CD14-positive monocyte (primary cell): ENCODE data around the gene SLC38A2. TPM values are rescaled to one million over a fixed set of nuclear protein-coding genes. Genes with fewer than 3 reads are reported as not detected.

ENCODE experiments used
- DNase-seq, 3 donors: peaks; one replicate each; pipeline ENCODE4 v3.0.0-alpha.2; 2011 to 2022
- H2AFZ ChIP-seq: 2 replicates; pipeline ENCODE4 v1.6.0; 2012; ENCODE audit warnings: mild to moderate bottlenecking, low read depth, low read length, inconsistent platforms; ENCODE audit not compliant: insufficient read depth, poor library complexity, severe bottlenecking
- H3K27ac ChIP-seq, 2 donors: 1 replicate in 1 of 2; 2 replicates in 1 of 2; pipeline ENCODE4 v1.5.1; 2012 to 2013; ENCODE audit warnings: low read length in 2 of 2, control low read depth in 1 of 2, inconsistent platforms in 1 of 2, low read depth in 1 of 2, mild to moderate bottlenecking in 1 of 2
- H3K27me3 ChIP-seq, 2 donors: one replicate each; pipeline versions ENCODE4 v1.6.0 to v1.6.1; 2011 to 2013; ENCODE audit warnings: low read length in 2 of 2; ENCODE audit not compliant: control insufficient read depth in 2 of 2, insufficient read depth in 2 of 2
- H3K36me3 ChIP-seq, 2 donors: replicated peaks in 1 of 2; 1 replicate in 1 of 2; 2 replicates in 1 of 2; pipeline versions ENCODE4 v1.5.1 to v1.6.1; 2012 to 2013; ENCODE audit warnings: low read length in 2 of 2, control low read depth in 1 of 2, inconsistent platforms in 1 of 2, mild to moderate bottlenecking in 1 of 2; ENCODE audit not compliant: insufficient read depth in 2 of 2, control insufficient read depth in 1 of 2
- H3K4me1 ChIP-seq, 2 donors: 1 replicate in 1 of 2; 2 replicates in 1 of 2; pipeline versions ENCODE4 v1.5.1 to v1.6.1; 2012 to 2013; ENCODE audit warnings: low read length in 2 of 2, control low read depth in 1 of 2, inconsistent platforms in 1 of 2, mild to moderate bottlenecking in 1 of 2, moderate library complexity in 1 of 2; ENCODE audit not compliant: insufficient read depth in 2 of 2, control insufficient read depth in 1 of 2
- H3K4me2 ChIP-seq: replicated peaks from 2 replicates; pipeline ENCODE3; 2012; ENCODE audit warnings: low read length, moderate library complexity, mild to moderate bottlenecking; ENCODE audit not compliant: poor library complexity, severe bottlenecking; ENCODE audit errors: extremely low read depth
- H3K4me3 ChIP-seq, 3 experiments: fragments of 200-600 bp in 1 of 3; sonication (generic) in 1 of 3; replicated peaks in 1 of 3; 1 replicate in 2 of 3; 2 replicates in 1 of 3; pipeline ENCODE4 v1.5.1; 2011 to 2013; ENCODE audit warnings: low read length in 3 of 3, mild to moderate bottlenecking in 3 of 3, control low read depth in 2 of 3, low read depth in 2 of 3, inconsistent platforms in 1 of 3, moderate library complexity in 1 of 3
- H3K79me2 ChIP-seq: 2 replicates; pipeline ENCODE4 v1.6.0; 2012; ENCODE audit warnings: mild to moderate bottlenecking, control low read depth, inconsistent platforms, low read length, moderate library complexity; ENCODE audit not compliant: insufficient read depth
- H3K9ac ChIP-seq: 2 replicates; pipeline ENCODE4 v1.6.0; 2017; ENCODE audit warnings: low read length, mild to moderate bottlenecking; ENCODE audit not compliant: insufficient read depth, poor library complexity, severe bottlenecking
- H3K9me3 ChIP-seq, 2 donors: replicated peaks in 1 of 2; 1 replicate in 1 of 2; 2 replicates in 1 of 2; pipeline versions ENCODE4 v1.5.1 to v1.6.1; 2012 to 2013; ENCODE audit warnings: low read length in 2 of 2, control low read depth in 1 of 2; ENCODE audit not compliant: control insufficient read depth in 1 of 2, insufficient read depth in 1 of 2
- H4K20me1 ChIP-seq: 2 replicates; pipeline ENCODE4 v1.6.0; 2012; ENCODE audit warnings: mild to moderate bottlenecking, low read length, control low read depth, moderate library complexity; ENCODE audit not compliant: insufficient read depth
- H3K27ac Mint-ChIP-seq, 7 donors: one replicate each; pipeline ENCODE4 v1.8.0; 2020; ENCODE audit warnings: mild to moderate bottlenecking in 7 of 7, mixed read lengths in 7 of 7, moderate library complexity in 6 of 7, inconsistent platforms in 2 of 7
- H3K27me3 Mint-ChIP-seq, 3 donors: one replicate each; pipeline ENCODE4 v1.8.0; 2021 to 2022; ENCODE audit warnings: low read depth in 3 of 3, mild to moderate bottlenecking in 3 of 3, mixed read lengths in 3 of 3, moderate library complexity in 3 of 3, inconsistent platforms in 1 of 3
- H3K36me3 Mint-ChIP-seq, 2 donors: one replicate each; pipeline ENCODE4 v1.8.0; 2020; ENCODE audit warnings: mixed read lengths in 2 of 2, inconsistent platforms in 1 of 2, mild to moderate bottlenecking in 1 of 2
- H3K4me1 Mint-ChIP-seq: one replicate; pipeline ENCODE4 v1.8.0; 2020; ENCODE audit warnings: mild to moderate bottlenecking, mixed read lengths
- H3K4me3 Mint-ChIP-seq, 2 donors: one replicate each; pipeline ENCODE4 v1.8.0; 2020; ENCODE audit warnings: mild to moderate bottlenecking in 2 of 2, mixed read lengths in 2 of 2, moderate library complexity in 1 of 2
- H3K9me3 Mint-ChIP-seq, 7 donors: one replicate each; pipeline ENCODE4 v1.8.0; 2020 to 2022; ENCODE audit warnings: mixed read lengths in 7 of 7, mild to moderate bottlenecking in 6 of 7, moderate library complexity in 6 of 7, inconsistent platforms in 2 of 7
- WGBS: methylation state at CpG from one replicate; pipeline ENCODE4 v1.1.5; 2013; ENCODE audit warnings: missing lambda C conversion rate; ENCODE audit not compliant: insufficient coverage; 5-methylcytosine and 5-hydroxymethylcytosine counted together
- intact Hi-C, 2 donors: fragments of 100-400 bp; cut with micrococcal nuclease; formaldehyde crosslinking; loops; one replicate each; pipeline versions ENCODE4 v1.15.0 to v1.15.1; 2023
- polyA plus RNA-seq, 3 donors: library from polyadenylated mRNA; depleted of rRNA in 1 of 3; unstranded in 2 of 3; stranded (reverse) in 1 of 3; fragments of 300-500 nt in 2 of 3; fragments of >200 nt in 1 of 3; fragmentation: Illumina TruSeq in 2 of 3; gene quantifications; 1 replicate in 2 of 3; 2 replicates in 1 of 3; pipeline ENCODE4 v1.2.3, GENCODE V29; 2012 to 2021
- TF ChIP-seq, protein P1 (sequence below): fragments of 200-600 bp; IDR thresholded peaks from one replicate; pipeline ENCODE4 v1.8.0; 2022; ENCODE audit warnings: antibody characterized with exemption, mild to moderate bottlenecking

Gene SLC38A2
- polyA plus RNA-seq, 3 donors: 33.8 to 116 (median 48.7) TPM

DNA sequence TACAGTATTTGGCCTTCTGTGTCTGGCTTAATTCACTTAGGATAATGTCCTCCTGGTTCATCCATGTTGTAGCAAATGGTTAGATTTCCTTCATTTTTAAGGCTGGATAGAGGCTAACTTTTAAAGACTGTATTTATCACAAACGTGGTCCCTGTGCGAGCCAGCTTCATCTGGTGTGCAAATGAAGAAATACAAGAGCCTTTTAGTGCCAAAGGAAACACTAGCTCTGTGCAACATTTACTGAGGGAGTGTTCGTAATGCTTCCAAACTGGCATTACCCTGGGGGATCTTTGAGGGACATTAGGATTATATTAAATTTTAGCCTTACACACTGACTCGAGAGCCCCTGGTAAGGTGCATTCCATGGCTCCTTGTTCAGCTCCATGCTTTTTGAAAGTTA, 43.0 kb upstream of the SLC38A2 start:
- no peak overlapping the region for H3K4me3 Mint-ChIP-seq
- H4K20me1 ChIP-seq: no peaks in the 10 kb centered on the region
- H3K27me3 ChIP-seq: no peaks in the 10 kb centered on the region
- no peak overlapping the region for H2AFZ ChIP-seq
- H3K4me1 Mint-ChIP-seq: no peaks in the 10 kb centered on the region
- WGBS: 92% methylated on average over 2 of the region's 4 CpGs
- peaks cover 0 to 1% of the 10 kb centered on the region in 2 donors for H3K36me3 Mint-ChIP-seq
- TF ChIP-seq, protein P1, sequence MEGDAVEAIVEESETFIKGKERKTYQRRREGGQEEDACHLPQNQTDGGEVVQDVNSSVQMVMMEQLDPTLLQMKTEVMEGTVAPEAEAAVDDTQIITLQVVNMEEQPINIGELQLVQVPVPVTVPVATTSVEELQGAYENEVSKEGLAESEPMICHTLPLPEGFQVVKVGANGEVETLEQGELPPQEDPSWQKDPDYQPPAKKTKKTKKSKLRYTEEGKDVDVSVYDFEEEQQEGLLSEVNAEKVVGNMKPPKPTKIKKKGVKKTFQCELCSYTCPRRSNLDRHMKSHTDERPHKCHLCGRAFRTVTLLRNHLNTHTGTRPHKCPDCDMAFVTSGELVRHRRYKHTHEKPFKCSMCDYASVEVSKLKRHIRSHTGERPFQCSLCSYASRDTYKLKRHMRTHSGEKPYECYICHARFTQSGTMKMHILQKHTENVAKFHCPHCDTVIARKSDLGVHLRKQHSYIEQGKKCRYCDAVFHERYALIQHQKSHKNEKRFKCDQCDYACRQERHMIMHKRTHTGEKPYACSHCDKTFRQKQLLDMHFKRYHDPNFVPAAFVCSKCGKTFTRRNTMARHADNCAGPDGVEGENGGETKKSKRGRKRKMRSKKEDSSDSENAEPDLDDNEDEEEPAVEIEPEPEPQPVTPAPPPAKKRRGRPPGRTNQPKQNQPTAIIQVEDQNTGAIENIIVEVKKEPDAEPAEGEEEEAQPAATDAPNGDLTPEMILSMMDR: no peak
- no peak overlapping the region for H3K27ac ChIP-seq
- no peak overlapping the region for H3K4me3 ChIP-seq
- H3K9me3 ChIP-seq: no peaks in the 10 kb centered on the region
- no peak overlapping the region for H3K27ac Mint-ChIP-seq
- peaks cover 0 to 2% (median 0%) of the 10 kb centered on the region in 3 donors for H3K27me3 Mint-ChIP-seq
- no peak overlapping the region for H3K9ac ChIP-seq
- intact Hi-C loops: no loop called here
- no peaks in the 10 kb centered on the region for H3K4me1 ChIP-seq
- H3K9me3 Mint-ChIP-seq: peaks cover 0 to 2% (median 0%) of the 10 kb centered on the region in 7 donors
- H3K79me2 ChIP-seq: no peaks in the 10 kb centered on the region
- no peak overlapping the region for H3K4me2 ChIP-seq
- H3K36me3 ChIP-seq: no peaks in the 10 kb centered on the region
- DNase-seq: no peak

DNA sequence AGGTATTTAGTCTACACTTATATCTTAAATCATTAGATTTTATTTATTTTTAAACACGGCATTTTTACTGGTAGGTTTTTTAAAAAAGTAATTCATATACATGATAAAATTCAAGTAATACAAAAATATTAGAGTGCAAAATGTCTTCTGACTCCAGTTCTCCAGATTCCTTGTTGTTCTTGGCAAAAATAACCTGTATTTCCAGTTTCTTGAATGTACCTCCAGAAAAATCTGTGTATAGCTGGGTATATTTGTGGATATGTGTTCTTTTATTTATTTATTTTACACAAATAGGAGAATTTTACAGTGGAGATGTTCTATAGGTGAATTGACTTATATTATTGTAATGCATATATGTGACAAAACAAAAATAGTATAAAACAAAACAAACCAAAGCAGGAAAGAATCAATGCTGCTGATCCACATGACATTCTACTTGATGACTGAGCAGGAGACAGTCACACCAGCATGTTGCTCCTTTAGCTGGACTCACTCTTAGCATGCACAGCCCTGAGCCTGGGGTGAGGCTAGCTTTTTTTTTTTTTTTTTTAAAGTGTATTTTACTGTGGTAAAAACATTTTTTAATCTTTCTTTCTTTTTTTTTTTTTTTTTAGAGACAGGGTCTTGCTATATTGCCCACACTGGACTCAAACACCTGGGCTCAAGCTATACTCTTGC, 42.2 kb upstream of the SLC38A2 start:
- Histone ChIP-seq H3K9me3 (no peaks in the 10 kb centered on the region), H3K4me2 (no peak overlapping the region), H3K4me1 (no peaks in the 10 kb centered on the region), H3K79me2 (no peaks in the 10 kb centered on the region), H2AFZ (no peak overlapping the region), H3K27ac (no peak overlapping the region), H4K20me1 (no peaks in the 10 kb centered on the region), H3K36me3 (no peaks in the 10 kb centered on the region), H3K4me3 (no peak overlapping the region), H3K9ac (no peak overlapping the region), H3K27me3 (no peaks in the 10 kb centered on the region)
- no CpG with 5 or more reads among the region's 1 CpG for WGBS
- intact Hi-C loops: no loop called here
- TF ChIP-seq, protein P1: no peak
- peaks cover 0 to 1% of the 10 kb centered on the region in 2 donors for H3K36me3 Mint-ChIP-seq
- no peaks in the 10 kb centered on the region for H3K4me1 Mint-ChIP-seq
- H3K27ac Mint-ChIP-seq: no peak overlapping the region
- H3K4me3 Mint-ChIP-seq: no peak overlapping the region
- peaks cover 0 to 2% (median 0%) of the 10 kb centered on the region in 7 donors for H3K9me3 Mint-ChIP-seq
- DNase-seq: no peak
- H3K27me3 Mint-ChIP-seq: peaks cover 0 to 2% (median 0%) of the 10 kb centered on the region in 3 donors
